Tibial nerve (tissue), 4 donors: ENCODE measurements around the gene ATP6AP1. TPM values are rescaled to one million over a fixed set of nuclear protein-coding genes. Genes with fewer than 3 reads are reported as not detected.

ENCODE experiments used
- DNase-seq, 2 donors: peaks; one replicate each; pipeline ENCODE4 v3.0.0-alpha.2; 2019; ENCODE audit warnings: low spot score in 2 of 2
- H3K27ac ChIP-seq, 4 donors: fragments of 200-600 bp; sonication (generic) in 3 of 4; one replicate each; pipeline ENCODE4 v1.5.1; 2017 to 2019; ENCODE audit warnings: mild to moderate bottlenecking in 1 of 4
- H3K27me3 ChIP-seq, 2 donors: fragments of 200-600 bp; sonication (generic) in 1 of 2; one replicate each; pipeline versions ENCODE4 v1.5.1 to v1.6.0; 2017 to 2019
- H3K36me3 ChIP-seq, 3 donors: fragments of 200-600 bp; sonication (generic); one replicate each; pipeline ENCODE4 v1.5.1; 2018 to 2019
- H3K4me1 ChIP-seq, 4 donors: fragments of 200-600 bp; sonication (generic) in 3 of 4; one replicate each; pipeline ENCODE4 v1.5.1; 2017 to 2019
- H3K4me3 ChIP-seq, 4 donors: fragments of 200-600 bp; sonication (generic) in 3 of 4; one replicate each; pipeline ENCODE4 v1.5.1; 2017 to 2019; ENCODE audit warnings: mild to moderate bottlenecking in 1 of 4, moderate library complexity in 1 of 4
- H3K9me3 ChIP-seq, 4 donors: fragments of 200-600 bp; sonication (generic) in 3 of 4; one replicate each; pipeline ENCODE4 v1.5.1; 2017 to 2019
- EP300 ChIP-seq, 2 donors: sonication (generic); formaldehyde crosslinking; IDR thresholded peaks; one replicate each; pipeline ENCODE4 v1.6.1; 2017; ENCODE audit warnings: antibody characterized with exemption in 2 of 2, mild to moderate bottlenecking in 1 of 2
- POLR2A ChIP-seq, 2 donors: fragments of 450-650 bp; IDR thresholded peaks; one replicate each; pipeline ENCODE4 v1.6.1; 2017; ENCODE audit warnings: antibody characterized with exemption in 2 of 2, mild to moderate bottlenecking in 2 of 2, moderate library complexity in 2 of 2
- WGBS, 2 donors: methylation state at CpG; one replicate each; pipeline ENCODE4 v1.1.5; 2018; 5-methylcytosine and 5-hydroxymethylcytosine counted together
- total RNA-seq, 4 donors: library from RNA; depleted of rRNA; stranded (reverse); fragments of >200 nt; gene quantifications; one replicate each; pipeline ENCODE4 v1.1.0, GENCODE V29; 2016
- TF ChIP-seq, protein P1 (sequence below), 5 experiments: fragments of 200-600 bp in 3 of 5; fragments of 450-650 bp in 2 of 5; sonication (generic) in 3 of 5; IDR thresholded peaks; one replicate each; pipeline ENCODE4 v1.5.1; 2016 to 2019; ENCODE audit warnings: antibody characterized with exemption in 5 of 5, mild to moderate bottlenecking in 3 of 5, moderate library complexity in 2 of 5

The ATP6AP1 gene
- total RNA-seq, 4 donors from 2014 or later, result 42.9 to 59.7 (median 50.4) TPM

DNA sequence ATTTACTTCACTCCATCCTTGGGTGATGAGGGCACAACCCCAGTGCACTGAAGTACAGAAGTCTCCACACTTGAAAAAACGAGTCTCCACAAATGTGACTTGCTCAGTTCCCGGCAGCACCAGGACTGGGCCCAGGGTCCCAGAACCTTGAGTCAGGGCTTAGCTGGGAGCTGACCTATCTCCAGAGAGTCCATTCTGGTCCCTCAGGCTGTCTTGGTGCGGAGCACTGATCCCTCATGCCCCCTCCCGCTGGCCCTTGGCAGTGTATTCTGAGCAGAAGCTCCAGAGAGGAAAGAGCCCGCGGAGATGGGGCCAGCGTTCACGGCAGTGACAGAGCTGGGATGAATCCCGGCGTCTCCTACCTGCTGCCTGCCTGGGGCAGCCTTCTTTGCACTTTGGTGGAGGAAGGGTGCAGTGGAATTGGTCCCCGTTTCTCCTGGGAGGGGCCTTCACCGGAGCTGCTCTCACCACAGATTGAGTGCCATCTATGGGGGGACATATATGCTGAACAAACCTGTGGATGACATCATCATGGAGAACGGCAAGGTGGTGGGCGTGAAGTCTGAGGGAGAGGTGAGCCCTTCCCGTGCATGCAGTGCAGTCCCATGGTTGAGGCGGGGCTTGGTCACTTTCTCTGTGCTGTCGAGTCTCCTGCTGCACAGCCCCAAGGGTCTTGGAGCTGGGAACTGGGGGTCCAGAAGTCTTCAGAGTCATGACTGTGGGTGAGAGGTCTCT lies 12.3 kb downstream of the ATP6AP1 start:
- no peaks in the 10 kb centered on the region for H3K9me3 ChIP-seq
- peaks cover 0 to 34% (median 0%) of the 10 kb centered on the region in 3 donors for H3K36me3 ChIP-seq
- no peak for DNase-seq
- H3K4me3 ChIP-seq, result no peak overlapping the region
- TF ChIP-seq, protein P1, sequence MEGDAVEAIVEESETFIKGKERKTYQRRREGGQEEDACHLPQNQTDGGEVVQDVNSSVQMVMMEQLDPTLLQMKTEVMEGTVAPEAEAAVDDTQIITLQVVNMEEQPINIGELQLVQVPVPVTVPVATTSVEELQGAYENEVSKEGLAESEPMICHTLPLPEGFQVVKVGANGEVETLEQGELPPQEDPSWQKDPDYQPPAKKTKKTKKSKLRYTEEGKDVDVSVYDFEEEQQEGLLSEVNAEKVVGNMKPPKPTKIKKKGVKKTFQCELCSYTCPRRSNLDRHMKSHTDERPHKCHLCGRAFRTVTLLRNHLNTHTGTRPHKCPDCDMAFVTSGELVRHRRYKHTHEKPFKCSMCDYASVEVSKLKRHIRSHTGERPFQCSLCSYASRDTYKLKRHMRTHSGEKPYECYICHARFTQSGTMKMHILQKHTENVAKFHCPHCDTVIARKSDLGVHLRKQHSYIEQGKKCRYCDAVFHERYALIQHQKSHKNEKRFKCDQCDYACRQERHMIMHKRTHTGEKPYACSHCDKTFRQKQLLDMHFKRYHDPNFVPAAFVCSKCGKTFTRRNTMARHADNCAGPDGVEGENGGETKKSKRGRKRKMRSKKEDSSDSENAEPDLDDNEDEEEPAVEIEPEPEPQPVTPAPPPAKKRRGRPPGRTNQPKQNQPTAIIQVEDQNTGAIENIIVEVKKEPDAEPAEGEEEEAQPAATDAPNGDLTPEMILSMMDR (IDR thresholded peaks at IDR 0.05), result no peak
- TF ChIP-seq POLR2A (IDR thresholded peaks at IDR 0.05), result no peak
- TF ChIP-seq EP300 (IDR thresholded peaks at IDR 0.05), result no peak
- peaks cover 0 to 55% (median 0%) of the 10 kb centered on the region in 4 donors for H3K4me1 ChIP-seq
- H3K27ac ChIP-seq, result no peak overlapping the region
- no peaks in the 10 kb centered on the region for H3K27me3 ChIP-seq
- 84 to 96% methylated on average over 3 to 17 of the region's 17 CpGs for WGBS, 2 donors

DNA sequence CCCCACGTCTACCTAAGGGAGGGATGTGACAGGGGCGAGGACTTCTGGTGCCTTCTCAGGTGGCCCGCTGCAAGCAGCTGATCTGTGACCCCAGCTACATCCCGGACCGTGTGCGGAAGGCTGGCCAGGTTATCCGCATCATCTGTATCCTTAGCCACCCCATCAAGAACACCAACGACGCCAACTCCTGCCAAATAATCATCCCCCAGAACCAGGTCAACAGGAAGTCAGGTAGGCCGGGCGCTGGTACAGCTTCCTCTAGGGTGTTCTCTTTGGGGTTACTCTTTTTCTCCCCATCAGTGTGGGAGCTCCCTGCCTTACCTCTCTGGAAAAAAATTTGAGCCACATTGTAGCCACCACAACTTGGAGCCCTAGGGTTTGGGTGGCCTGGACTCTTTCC lies 13.1 kb downstream of the ATP6AP1 start:
- whole genome bisulfite sequencing, 2 donors, result 78 to 88% methylated on average over 7 to 11 of the region's 11 CpGs
- Histone ChIP-seq H3K27ac (no peak overlapping the region), H3K4me1 (peaks cover 0 to 56% (median 0%) of the 10 kb centered on the region in 4 donors), H3K4me3 (no peak overlapping the region), H3K36me3 (peaks cover 0 to 37% (median 0%) of the 10 kb centered on the region in 3 donors), H3K9me3 (no peaks in the 10 kb centered on the region), H3K27me3 (no peaks in the 10 kb centered on the region)
- TF ChIP-seq, protein P1 (IDR thresholded peaks at IDR 0.05), result no peak
- no peak for TF ChIP-seq POLR2A (IDR thresholded peaks at IDR 0.05)
- TF ChIP-seq EP300 (IDR thresholded peaks at IDR 0.05), result no peak
- DNase-seq, result no peak

DNA sequence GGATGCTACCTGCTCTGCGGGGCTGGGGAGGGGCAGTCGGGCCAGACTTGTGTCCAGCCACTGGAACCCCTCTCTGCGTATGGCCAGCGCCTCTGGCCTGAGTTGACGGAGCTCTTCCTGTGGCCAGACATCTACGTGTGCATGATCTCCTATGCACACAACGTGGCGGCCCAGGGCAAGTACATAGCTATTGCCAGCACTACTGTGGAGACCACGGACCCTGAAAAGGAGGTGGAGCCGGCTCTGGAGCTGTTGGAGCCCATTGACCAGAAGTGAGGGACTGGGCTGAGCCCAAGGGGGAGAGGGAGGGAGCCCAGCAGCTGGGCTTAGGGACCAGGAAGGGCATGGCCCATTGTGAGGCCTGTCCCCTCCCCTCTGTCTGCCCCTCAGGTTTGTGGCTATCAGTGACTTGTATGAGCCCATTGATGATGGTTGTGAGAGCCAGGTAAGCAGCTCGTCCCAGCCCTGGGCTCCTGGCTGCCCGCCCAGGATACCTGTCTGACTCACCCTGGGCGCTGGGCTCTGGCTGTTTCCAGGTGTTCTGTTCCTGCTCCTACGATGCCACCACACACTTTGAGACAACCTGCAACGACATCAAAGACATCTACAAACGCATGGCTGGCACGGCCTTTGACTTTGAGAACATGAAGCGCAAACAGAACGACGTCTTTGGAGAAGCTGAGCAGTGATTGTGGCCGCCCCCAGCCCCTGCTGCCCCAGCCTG lies 13.7 kb downstream of the ATP6AP1 start:
- TF ChIP-seq EP300 (IDR thresholded peaks at IDR 0.05) (no peak), POLR2A (IDR thresholded peaks at IDR 0.05) (no peak)
- TF ChIP-seq, protein P1 (IDR thresholded peaks at IDR 0.05), result no peak
- WGBS, 2 donors, result 72 to 77% methylated on average over 6 to 20 of the region's 21 CpGs
- Histone ChIP-seq H3K36me3 (peaks cover 0 to 41% (median 0%) of the 10 kb centered on the region in 3 donors), H3K4me1 (peaks cover 0 to 56% (median 0%) of the 10 kb centered on the region in 4 donors), H3K4me3 (no peak overlapping the region), H3K9me3 (no peaks in the 10 kb centered on the region), H3K27me3 (no peaks in the 10 kb centered on the region), H3K27ac (no peak overlapping the region)
- no peak for DNase-seq

DNA sequence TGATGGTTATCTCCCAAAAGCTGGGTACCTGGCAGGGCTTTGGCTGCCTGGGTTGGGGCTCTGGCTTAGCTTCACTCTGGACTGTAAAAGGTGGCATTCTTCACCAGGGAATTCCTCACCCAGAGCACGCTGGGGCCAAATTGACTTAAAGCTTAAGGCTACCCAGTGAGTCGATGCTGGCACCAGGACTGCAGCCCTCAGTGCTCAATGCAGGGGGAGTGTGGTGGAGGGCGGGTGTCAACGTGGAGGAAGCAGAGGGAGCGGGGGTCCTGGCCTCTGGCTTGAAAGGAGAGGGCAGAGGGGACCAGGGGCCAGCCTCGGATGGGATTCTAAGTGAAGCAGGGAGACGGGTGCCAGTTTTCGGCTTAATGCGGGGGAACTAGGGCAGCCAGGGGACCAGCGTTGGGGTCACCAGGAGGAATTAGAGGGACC lies 15.0 kb downstream of the ATP6AP1 start:
- peak overlapping the region; percentile 11 to 66 (median 44) for H3K4me3 ChIP-seq
- H3K9me3 ChIP-seq, result no peaks in the 10 kb centered on the region
- peaks cover 0 to 50% (median 0%) of the 10 kb centered on the region in 3 donors for H3K36me3 ChIP-seq
- peak overlapping the region; percentile 83 to 95 (median 94) for H3K27ac ChIP-seq
- 7 to 45% methylated on average over 9 to 10 of the region's 10 CpGs for WGBS, 2 donors
- H3K4me1 ChIP-seq, result peaks cover 0 to 50% (median 0%) of the 10 kb centered on the region in 4 donors
- TF ChIP-seq POLR2A (IDR thresholded peaks at IDR 0.05), result no peak
- no peak for TF ChIP-seq EP300 (IDR thresholded peaks at IDR 0.05)
- TF ChIP-seq, protein P1 (IDR thresholded peaks at IDR 0.05), result no peak
- no peak for DNase-seq
- no peaks in the 10 kb centered on the region for H3K27me3 ChIP-seq
